NCI-H2081 (cell line): ENCODE results near the gene FAM193A.
A peak's percentile ranks its signal among the peaks of the same experiment; 100 is the strongest.
"Not testable (repeated sequence)": the region's sequence is repeated elsewhere in the genome, so short reads cannot be mapped to it uniquely, and the experiment has no call there.

Experiments used
- DNase-seq, 2 experiments: peaks; one replicate each; lab custom pipeline; 2025; lab: John Stamatoyannopoulos, UW

The FAM193A gene

DNA sequence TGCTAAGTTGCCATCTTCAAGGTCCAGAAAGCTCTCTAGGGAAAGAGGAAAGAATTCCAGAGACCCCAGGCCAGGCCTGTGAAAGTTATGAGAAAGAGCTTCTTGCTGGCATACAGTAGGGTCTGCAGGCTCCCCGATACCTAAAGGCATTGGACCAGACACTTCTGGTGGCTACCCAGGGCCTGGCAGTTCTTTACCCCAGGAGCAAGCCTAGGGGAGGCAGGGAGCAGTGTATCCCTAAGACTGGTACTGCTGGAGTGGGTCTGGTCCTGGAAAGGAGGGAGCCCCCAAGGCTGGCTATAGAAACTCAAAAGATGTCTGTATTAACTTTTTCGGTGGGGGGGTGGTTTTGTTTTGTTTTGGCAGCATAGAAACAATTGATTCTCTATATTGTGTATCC, 19.8 kb upstream of the FAM193A start:
- DNase-seq = no peak

DNA sequence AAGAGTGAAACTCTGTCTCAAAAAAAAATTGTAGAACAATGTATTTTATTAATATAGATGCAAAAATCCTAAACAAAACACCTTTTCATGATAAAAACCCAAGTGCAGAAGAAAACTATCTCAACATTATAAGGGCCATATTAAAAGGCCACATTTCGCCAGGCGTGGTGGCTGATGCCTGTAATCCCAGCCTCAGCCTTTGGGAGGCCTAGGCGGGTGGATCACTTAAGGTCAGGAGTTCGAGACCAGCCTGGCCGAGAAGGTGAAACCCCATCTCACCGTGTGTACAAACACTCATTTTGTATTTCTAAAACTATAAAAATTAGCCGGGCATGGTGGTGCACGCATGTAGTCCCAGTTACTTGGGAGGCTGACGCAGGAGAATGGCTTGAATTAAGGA, 9.9 kb upstream of the FAM193A start:
- no peak for DNase-seq

DNA sequence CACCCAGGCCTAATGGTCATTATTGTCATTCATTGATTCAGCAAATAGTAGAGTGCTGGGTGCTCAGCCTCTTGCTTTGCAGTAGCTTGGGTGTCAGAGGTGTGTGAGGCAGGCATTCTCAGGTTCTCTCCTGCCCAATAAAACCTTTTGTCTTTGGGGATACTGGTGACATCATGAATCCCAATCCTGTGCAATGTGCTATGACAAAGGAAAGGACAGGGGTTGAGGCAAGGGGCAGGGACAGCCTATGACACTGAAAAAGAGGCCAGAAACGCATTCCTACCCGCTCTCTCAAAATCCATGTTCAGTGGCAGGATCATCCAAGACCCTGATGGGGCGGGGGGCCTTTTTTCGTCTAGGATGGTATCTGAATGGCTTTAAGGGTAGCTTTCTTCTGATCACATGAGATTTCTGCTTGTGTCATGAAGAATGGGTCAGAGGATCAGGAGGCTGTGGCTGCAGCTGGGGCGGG, 1.5 kb upstream of the FAM193A start:
- DNase-seq = no peak

- DNase-seq = peak in 1 of 2 experiments; percentile 12
Measured at GRCh38 chr4:2535376-2536192, 863 bp upstream of the FAM193A start.

- DNase-seq = peak; percentile 48 to 75
Measured at GRCh38 chr4:2537011-2537830, 774 bp downstream of the FAM193A start.

GRCh38 chr4:2543580-2544191, 7.2 kb downstream of the FAM193A start:
- DNase-seq = not testable (repeated sequence)

DNA sequence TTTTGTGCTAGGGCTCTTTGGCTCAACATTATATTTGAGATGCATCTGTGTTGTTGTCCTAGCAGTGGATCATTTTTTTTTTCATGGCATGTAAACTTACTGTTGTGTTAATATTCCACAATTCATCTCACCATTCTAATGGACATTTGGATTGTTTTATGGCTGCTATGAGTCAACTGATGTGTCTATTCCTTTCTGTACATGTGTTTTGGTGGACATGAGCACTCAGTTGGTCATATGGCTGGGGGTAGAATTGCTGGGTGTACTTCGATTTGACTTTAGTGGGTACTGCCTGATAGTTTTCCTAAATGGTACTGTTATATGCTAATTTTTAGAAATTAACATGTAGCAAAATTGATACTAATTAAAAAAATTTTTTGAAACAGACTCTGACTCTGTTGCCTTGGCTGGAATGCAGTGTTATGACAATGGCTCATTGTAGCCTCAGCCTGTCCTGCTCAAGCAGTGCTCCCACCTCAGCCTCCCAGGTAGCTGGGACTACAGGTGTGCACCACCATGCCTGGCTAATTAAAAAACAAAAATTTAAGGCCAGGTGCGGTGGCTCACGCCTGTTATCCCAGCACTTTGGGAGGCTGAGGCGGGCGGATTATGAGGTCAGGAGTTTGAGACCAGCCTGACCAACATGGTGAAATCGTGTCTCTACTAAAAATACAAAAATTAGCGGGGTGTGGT, 9.0 kb downstream of the FAM193A start:
- DNase-seq = no peak

DNA sequence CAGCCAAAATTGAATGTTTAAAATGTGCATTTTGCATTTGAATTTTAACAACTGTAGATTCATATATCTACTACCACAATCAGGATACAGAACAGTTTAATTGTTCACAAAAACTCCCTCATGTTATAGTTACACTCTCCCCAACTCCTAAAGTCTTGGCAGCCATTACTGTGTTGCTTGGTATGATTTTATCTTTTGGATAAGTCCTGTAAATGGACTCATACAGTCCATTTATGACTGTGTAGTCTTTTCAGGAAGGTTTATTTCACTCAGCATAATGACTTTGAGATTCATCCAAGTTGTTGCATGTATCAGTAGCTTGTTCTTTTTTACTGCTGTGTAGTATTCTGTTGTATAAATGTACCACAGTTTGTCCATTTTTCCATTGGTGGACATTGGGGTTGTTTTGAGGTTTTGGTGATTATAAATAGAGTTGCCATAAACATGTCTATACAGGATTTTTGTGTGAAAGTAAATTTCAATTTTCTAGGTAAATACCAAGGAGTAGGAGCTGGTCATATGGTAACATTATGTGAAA, 9.9 kb downstream of the FAM193A start:
- DNase-seq = no peak

DNA sequence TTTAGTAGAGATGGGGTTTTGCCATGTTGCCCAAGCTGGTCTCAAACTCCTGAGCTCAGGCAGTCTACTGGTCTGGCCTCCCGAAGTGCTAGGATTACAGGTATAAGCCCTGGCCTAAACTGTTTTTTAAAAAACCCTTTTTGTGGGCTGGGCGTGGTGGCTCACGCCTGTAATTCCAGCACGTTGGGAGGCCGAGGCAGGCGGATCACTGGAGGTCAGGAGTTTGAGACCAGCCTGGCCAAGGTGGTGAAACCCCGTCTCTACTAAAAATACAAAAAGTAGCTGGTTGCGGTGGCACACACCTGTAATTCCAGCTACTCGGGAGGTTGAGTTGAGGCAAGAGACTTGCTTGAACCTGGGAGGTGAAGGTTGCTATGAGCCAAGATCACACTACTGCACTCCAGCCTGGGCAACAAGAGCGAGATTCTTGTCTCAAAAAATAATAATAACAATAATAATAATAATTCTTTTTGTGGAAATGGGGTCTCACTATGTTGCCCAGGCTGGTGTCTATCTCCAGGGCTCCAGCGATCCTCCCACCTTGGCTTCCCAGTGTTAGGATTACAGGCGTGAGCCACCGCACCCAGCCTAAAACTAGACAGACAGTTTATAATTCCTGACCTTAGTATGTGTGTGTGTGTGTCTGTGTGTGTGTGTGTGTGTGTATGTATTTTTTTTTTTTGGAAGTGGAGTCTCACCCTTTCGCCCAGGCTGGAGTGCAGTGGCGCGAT, 10.7 kb downstream of the FAM193A start:
- not testable (repeated sequence) for DNase-seq

DNA sequence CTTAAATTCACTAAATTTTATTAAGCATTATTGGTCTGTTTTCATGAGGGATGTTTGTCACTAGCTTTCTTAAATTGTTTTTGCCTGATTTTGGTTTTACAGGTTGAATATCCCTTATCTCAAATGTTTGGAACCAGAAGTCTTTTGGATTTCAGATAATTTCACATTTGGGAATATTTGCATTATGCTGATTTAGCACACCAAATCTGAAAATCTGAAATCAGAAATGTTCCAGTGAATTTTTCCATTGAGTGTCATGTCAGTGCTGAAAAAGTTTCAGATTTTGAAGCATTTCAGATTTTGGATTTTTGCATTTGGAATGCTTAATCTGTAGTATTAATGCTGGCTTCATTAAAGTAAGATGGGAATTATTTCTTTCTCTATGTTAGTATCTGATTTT, 14.7 kb downstream of the FAM193A start:
- DNase-seq = no peak

DNA sequence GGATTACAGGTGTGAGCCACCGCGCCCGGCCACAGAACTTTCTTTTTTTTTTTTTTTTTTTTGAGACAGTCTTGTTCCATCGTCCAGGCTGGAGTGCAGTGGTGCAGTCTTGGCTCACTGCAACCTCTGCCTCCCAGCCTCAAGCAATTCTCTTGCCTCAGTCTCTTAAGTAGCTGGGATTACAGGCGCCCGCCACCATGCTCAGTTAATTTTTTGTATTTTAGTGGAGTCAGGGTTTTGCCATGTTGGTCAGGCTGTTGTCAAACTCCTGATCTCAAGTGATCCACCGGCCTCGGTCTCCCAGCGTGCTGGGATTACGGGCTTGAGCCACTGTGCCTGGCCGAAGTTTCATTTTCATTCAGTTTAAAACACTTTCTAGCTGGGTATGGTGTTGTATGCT, 16.4 kb downstream of the FAM193A start:
- DNase-seq = no peak

GRCh38 chr4:2558301-2558700, 21.9 kb downstream of the FAM193A start:
- no peak for DNase-seq

DNA sequence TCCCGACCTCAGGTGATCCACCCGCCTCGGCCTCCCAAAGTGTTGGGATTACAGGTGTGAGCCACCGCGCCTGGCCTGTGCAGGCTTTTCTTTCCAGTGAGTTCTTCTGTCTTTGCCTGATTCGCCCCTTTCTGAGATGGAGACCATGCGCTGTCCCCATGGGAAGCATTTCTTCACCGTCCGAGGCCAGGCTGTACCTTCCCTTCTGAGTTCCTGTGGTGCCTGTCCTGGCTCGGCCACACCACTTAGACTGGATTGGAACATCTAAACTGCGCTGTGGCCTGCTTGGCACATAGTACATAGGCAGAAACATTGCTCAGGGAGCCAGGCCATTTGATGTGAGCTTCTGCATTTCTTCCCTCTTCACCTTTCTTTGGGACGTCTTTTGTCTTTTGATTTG, 23.7 kb downstream of the FAM193A start:
- DNase-seq = no peak

GRCh38 chr4:2565533-2565932, 29.1 kb downstream of the FAM193A start:
- DNase-seq = no peak

DNA sequence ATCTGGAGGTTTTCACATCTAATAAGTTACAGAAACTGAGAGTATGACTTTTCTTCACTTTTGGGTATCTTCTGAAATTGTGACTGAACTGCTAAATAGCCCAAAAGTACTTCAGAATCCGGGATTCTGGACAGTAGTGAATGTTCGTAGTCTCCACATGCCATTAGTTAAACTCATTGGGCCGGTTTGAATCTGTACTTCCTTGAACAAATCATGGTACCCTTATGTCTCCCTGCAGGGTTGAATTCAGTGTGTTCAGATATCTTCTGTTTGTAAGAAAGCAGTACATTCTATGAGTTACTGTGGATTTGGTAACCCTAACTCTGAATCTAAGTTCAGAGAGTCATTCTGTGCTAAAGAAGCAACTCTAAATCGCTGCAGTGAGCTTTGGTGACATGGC, 33.6 kb downstream of the FAM193A start:
- DNase-seq = no peak

DNA sequence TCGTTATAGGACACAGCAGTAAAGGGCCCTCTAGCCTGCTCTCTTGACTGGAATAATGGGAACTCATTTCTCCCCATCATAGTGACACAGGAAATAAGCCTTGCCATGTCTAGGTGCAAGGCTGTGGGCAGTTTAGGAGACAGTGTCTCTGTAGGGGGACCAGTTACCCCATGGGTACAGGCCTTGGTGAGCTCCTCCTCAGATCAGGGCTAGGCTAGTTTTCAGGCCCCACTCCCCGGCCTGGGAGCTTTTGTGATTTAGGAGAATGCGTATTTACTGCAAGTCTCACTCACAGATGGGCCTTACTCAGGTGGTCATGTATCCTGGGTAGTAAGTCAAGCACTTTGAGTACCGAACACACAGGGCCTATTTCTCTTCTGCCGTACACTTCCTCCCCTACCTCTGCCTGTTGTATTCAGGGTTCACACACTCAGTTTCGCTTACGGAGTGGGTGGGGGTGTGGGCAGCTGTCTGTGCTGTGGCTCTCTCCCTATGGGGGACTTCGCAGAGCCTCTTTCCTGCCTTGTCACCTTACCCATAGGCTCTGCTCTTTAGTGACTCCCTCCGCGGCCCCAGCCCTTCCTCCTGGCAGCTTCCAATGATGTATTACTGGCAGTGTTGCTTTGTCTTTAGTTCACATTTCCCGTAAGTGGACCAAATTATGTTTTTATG, 34.2 kb downstream of the FAM193A start:
- peak in 1 of 2 experiments; percentile 36 for DNase-seq

DNA sequence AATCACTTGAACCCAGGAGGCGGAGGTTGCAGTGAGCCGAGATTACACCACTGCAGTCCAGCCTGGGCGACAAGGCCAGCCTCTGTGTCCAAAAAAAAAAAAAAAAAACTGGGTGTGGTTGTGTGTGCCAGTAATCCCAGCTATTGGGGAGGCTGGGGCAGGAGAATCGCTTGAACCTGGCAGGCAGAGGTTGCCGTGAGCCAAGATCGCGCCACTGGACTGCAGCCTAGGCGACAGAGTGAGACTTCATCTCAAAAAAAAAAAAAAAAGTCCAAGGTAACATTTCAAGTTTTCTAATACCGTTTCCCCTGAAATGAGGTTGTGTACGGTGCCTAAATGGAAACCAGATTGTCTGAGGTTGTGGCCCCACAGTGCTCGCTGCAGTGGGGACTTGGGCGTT, 35.6 kb downstream of the FAM193A start:
- no peak for DNase-seq

- DNase-seq = no peak
Measured at GRCh38 chr4:2572866-2573265, 36.4 kb downstream of the FAM193A start.

- DNase-seq = no peak
Measured at GRCh38 chr4:2574009-2574408, 37.6 kb downstream of the FAM193A start.

- no peak for DNase-seq
Measured at GRCh38 chr4:2574863-2575262, 38.4 kb downstream of the FAM193A start.

DNA sequence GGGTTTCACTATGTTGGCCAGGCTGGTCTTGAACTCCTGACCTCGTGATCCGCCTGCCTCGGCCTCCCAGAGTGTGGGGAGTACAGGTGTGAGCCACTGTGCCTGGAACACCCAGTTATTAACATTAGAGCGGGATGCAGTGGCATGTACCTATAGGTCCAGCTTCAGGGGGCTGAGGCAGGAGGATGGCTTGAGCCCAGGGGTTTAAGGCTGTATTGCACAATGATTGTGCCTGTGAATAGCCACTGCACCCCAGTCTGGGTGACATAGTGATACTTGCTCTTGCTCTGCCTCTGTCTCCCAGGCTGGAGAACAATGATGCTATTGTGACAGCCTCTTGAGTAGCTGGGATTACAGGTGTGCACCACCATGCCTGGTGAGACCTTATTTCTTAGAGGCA, 39.8 kb downstream of the FAM193A start:
- no peak for DNase-seq
